ENCODE results near the gene DCAF11.
A peak's percentile ranks its signal among the peaks of the same experiment; 100 is the strongest.

Gene DCAF11

DNA sequence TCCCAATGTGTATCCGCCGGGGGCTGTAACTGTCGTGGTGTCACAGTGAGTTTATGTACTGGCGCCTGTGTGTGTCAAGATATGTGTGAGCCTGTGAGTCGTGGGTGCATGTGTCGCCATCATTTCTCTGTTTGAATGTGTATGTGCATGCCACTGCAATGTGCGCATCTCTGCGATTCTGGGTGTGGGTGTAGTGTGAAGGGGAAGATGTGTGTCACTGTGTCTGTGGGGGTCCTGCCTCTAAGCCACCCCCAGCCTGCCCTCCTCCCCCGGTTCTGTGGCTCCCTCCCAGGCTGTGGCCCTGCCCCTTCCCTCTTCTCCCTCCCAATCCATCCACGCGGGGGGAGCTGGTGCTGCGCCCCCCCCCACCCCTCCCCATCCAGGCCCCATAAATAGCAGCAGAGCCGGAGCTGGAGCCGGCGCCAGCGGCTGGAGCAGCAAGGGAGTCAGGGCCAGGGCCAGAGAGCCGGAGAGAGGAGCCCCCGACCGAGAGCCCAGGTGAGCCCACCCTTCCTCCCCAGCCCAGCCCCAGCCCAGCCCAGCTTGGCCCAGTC lies 43.4 kb upstream of the DCAF11 start, which contains the start of gene CPNE6:
TSS of gene CPNE6 (plus strand) at position 419 of the 554 bp plus-strand sequence. CDS start 1,375 bp downstream, outside the sequence.
- DNase-seq (ENCODE audit: insufficient read length, low spot score), result no peak
- TF ChIP-seq POLR2A (IDR thresholded peaks at IDR 0.05; ENCODE audit: low read depth, low read length), result no peak
- no peak for TF ChIP-seq PAX5 (IDR thresholded peaks at IDR 0.05; ENCODE audit: insufficient read depth, low read length, severe bottlenecking)
- TF ChIP-seq SPI1 (IDR thresholded peaks at IDR 0.05; ENCODE audit: low read depth, low read length), result no peak
- no peak for TF ChIP-seq TAF1 (IDR thresholded peaks at IDR 0.05; ENCODE audit: low read depth, low read length)
- no peak for TF ChIP-seq POU2F2 (IDR thresholded peaks at IDR 0.05; ENCODE audit: low read depth, low read length)
- no peak for TF ChIP-seq POLR2AphosphoS5 (IDR thresholded peaks at IDR 0.05; ENCODE audit: low read depth, low read length)
- no peak for FAIRE-seq

DNA sequence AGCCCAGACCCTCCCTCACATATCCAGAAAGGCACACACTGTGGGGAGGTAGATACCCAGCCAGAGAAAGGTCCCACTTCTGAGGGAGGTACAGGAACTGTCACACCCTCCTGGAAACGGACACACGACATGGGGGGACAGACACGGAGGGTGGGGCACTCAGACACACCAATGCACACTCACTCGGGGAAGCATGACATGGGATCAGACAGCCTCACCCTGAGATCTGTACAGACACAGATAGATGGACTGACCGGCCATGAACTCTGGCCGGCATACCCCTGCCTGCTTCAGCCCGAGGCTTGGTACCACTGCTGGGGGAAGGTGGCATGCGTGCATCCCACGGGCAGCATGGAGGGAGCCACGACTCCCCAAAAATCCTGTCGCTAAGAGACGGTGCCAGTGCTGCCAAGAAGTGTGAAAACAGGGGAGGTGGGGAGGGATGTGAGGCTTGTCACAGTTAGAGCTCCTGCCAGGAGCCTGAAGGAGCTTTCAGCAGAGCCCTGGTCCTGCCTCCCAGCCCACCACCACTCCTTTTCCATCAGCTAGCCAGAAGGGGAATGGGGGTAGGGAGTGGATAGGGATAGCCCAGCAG lies 42.6 kb upstream of the DCAF11 start:
- no peak for TF ChIP-seq PAX5 (IDR thresholded peaks at IDR 0.05; ENCODE audit: insufficient read depth, low read length, severe bottlenecking)
- TF ChIP-seq POLR2AphosphoS5 (IDR thresholded peaks at IDR 0.05; ENCODE audit: low read depth, low read length), result no peak
- no peak for TF ChIP-seq POLR2A (IDR thresholded peaks at IDR 0.05; ENCODE audit: low read depth, low read length)
- TF ChIP-seq TAF1 (IDR thresholded peaks at IDR 0.05; ENCODE audit: low read depth, low read length), result no peak
- TF ChIP-seq SPI1 (IDR thresholded peaks at IDR 0.05; ENCODE audit: low read depth, low read length), result no peak
- no peak for TF ChIP-seq POU2F2 (IDR thresholded peaks at IDR 0.05; ENCODE audit: low read depth, low read length)
- DNase-seq (ENCODE audit: insufficient read length, low spot score) (no peak), FAIRE-seq (no peak)

- TF ChIP-seq POLR2A (IDR thresholded peaks at IDR 0.05; ENCODE audit: low read depth, low read length) (no peak), TAF1 (IDR thresholded peaks at IDR 0.05; ENCODE audit: low read depth, low read length) (no peak), POLR2AphosphoS5 (IDR thresholded peaks at IDR 0.05; ENCODE audit: low read depth, low read length) (no peak), SPI1 (IDR thresholded peaks at IDR 0.05; ENCODE audit: low read depth, low read length) (no peak)
- no peak for FAIRE-seq
- DNase-seq (ENCODE audit: insufficient read length, low spot score), result no peak
Observed at GRCh38 chr14:24072436-24072835, 42.1 kb upstream of the DCAF11 start.

DNA sequence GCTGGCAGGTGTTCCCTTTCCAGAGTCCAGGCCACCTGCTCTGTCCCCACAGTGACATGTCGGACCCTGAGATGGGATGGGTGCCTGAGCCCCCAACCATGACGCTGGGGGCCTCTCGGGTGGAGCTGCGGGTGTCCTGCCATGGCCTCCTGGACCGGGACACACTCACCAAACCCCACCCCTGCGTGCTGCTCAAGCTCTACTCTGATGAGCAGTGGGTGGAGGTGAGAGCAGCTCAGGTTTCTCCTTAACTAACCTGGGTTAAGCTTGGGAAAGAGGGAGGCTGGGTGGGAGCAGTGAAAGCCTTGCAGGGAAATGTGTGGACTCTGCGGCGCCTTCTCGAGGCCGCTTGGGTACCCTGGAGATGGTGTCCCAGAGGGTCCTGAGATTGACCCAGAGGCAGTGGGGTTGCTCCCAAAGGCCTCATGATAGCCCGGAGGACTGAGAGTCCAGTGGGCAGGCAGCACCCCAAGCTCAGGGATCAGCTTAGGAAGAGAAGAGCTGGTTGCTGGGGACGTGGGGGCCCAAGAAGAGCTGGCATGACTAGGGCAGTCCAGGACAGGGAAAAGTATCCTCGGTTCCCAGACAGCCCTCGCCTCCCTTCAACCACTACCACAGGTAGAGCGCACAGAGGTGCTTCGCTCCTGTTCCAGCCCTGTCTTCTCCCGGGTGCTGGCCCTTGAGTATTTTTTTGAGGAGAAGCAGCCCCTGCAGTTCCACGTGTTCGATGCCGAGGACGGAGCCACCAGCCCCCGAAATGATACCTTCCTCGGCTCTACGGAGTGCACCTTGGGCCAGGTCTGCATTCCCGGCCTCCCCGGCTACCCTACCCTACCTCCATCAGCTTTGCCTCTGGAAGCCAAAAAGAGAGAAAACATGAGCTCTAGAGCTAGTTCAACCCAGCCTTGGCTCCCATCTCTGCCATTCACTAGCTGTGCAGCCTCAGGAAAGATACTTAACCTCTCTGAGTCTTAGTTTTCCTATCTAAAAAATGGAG lies 41.4 kb upstream of the DCAF11 start:
- TF ChIP-seq SPI1 (IDR thresholded peaks at IDR 0.05; ENCODE audit: low read depth, low read length), result no peak
- TF ChIP-seq TAF1 (IDR thresholded peaks at IDR 0.05; ENCODE audit: low read depth, low read length), result no peak
- TF ChIP-seq POLR2A (IDR thresholded peaks at IDR 0.05; ENCODE audit: low read depth, low read length), result no peak
- no peak for TF ChIP-seq POLR2AphosphoS5 (IDR thresholded peaks at IDR 0.05; ENCODE audit: low read depth, low read length)
- no peak for TF ChIP-seq POU2F2 (IDR thresholded peaks at IDR 0.05; ENCODE audit: low read depth, low read length)
- no peak for TF ChIP-seq PAX5 (IDR thresholded peaks at IDR 0.05; ENCODE audit: insufficient read depth, low read length, severe bottlenecking)
- no peak for DNase-seq (ENCODE audit: insufficient read length, low spot score)
- FAIRE-seq, result no peak

- TF ChIP-seq POLR2AphosphoS5 (IDR thresholded peaks at IDR 0.05; ENCODE audit: low read depth, low read length), result no peak
- TF ChIP-seq POU2F2 (IDR thresholded peaks at IDR 0.05; ENCODE audit: low read depth, low read length), result no peak
- FAIRE-seq, result no peak
- DNase-seq (ENCODE audit: insufficient read length, low spot score), result no peak
Observed at GRCh38 chr14:24074625-24075484, 39.7 kb upstream of the DCAF11 start.

GRCh38 chr14:24075485-24076301 lies 38.9 kb upstream of the DCAF11 start:
- peak; percentile 58 for DNase-seq (ENCODE audit: insufficient read length, low spot score)
- no peak for FAIRE-seq
- TF ChIP-seq PAX5 (IDR thresholded peaks at IDR 0.05; ENCODE audit: insufficient read depth, low read length, severe bottlenecking) (no peak), SPI1 (IDR thresholded peaks at IDR 0.05; ENCODE audit: low read depth, low read length) (peak; percentile 69), POLR2A (IDR thresholded peaks at IDR 0.05; ENCODE audit: low read depth, low read length) (no peak), TAF1 (IDR thresholded peaks at IDR 0.05; ENCODE audit: low read depth, low read length) (no peak)

- DNase-seq (ENCODE audit: insufficient read length, low spot score), result no peak
- TF ChIP-seq POLR2A (IDR thresholded peaks at IDR 0.05; ENCODE audit: low read depth, low read length) (no peak), POLR2AphosphoS5 (IDR thresholded peaks at IDR 0.05; ENCODE audit: low read depth, low read length) (no peak), SPI1 (IDR thresholded peaks at IDR 0.05; ENCODE audit: low read depth, low read length) (no peak), POU2F2 (IDR thresholded peaks at IDR 0.05; ENCODE audit: low read depth, low read length) (no peak), PAX5 (IDR thresholded peaks at IDR 0.05; ENCODE audit: insufficient read depth, low read length, severe bottlenecking) (no peak)
- FAIRE-seq, result no peak
Observed at GRCh38 chr14:24076302-24076601, 38.3 kb upstream of the DCAF11 start.

GRCh38 chr14:24077086-24077485 lies 37.5 kb upstream of the DCAF11 start:
- FAIRE-seq (no peak), DNase-seq (ENCODE audit: insufficient read length, low spot score) (no peak)
- TF ChIP-seq PAX5 (IDR thresholded peaks at IDR 0.05; ENCODE audit: insufficient read depth, low read length, severe bottlenecking) (no peak), POLR2A (IDR thresholded peaks at IDR 0.05; ENCODE audit: low read depth, low read length) (no peak), POU2F2 (IDR thresholded peaks at IDR 0.05; ENCODE audit: low read depth, low read length) (no peak), POLR2AphosphoS5 (IDR thresholded peaks at IDR 0.05; ENCODE audit: low read depth, low read length) (no peak), TAF1 (IDR thresholded peaks at IDR 0.05; ENCODE audit: low read depth, low read length) (no peak), SPI1 (IDR thresholded peaks at IDR 0.05; ENCODE audit: low read depth, low read length) (no peak)
